ENCODE data around the gene SERPINB6. TPM values are rescaled to one million over a fixed set of nuclear protein-coding genes. Genes with fewer than 3 reads are reported as not detected.

The SERPINB6 gene
- total RNA-seq, 1 experiment from 2014 or later = 169 TPM

GRCh38 chr6:2969549-2969948 is 1.8 kb downstream of the SERPINB6 start:
- H3K4me3 ChIP-seq = no peak overlapping the region
- no peak overlapping the region for H3K27ac ChIP-seq
- H3K9me3 ChIP-seq (ENCODE audit: insufficient read depth, low read depth) = no peaks in the 10 kb centered on the region
- POLR2A ChIA-PET (ENCODE audit: unreplicated experiment) = no interaction called here
- peaks cover 26% of the 10 kb centered on the region for H3K79me2 ChIP-seq (ENCODE audit: low read depth)
- no peak overlapping the region for H3K4me2 ChIP-seq
- TF ChIP-seq EZH2 (IDR thresholded peaks at IDR 0.05; ENCODE audit: low read depth) = no peak
- TF ChIP-seq, protein P1, sequence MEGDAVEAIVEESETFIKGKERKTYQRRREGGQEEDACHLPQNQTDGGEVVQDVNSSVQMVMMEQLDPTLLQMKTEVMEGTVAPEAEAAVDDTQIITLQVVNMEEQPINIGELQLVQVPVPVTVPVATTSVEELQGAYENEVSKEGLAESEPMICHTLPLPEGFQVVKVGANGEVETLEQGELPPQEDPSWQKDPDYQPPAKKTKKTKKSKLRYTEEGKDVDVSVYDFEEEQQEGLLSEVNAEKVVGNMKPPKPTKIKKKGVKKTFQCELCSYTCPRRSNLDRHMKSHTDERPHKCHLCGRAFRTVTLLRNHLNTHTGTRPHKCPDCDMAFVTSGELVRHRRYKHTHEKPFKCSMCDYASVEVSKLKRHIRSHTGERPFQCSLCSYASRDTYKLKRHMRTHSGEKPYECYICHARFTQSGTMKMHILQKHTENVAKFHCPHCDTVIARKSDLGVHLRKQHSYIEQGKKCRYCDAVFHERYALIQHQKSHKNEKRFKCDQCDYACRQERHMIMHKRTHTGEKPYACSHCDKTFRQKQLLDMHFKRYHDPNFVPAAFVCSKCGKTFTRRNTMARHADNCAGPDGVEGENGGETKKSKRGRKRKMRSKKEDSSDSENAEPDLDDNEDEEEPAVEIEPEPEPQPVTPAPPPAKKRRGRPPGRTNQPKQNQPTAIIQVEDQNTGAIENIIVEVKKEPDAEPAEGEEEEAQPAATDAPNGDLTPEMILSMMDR (conservative IDR thresholded peaks at IDR 0.05) = no peak
- H4K20me1 ChIP-seq (ENCODE audit: insufficient read depth) = no peaks in the 10 kb centered on the region
- intact Hi-C loops (cut with micrococcal nuclease; ENCODE audit: unreplicated experiment) = no loop called here
- no TSS peak for BruUV-seq (replicated peaks)
- H3K9me2 ChIP-seq (ENCODE audit: insufficient read depth) = no peaks in the 10 kb centered on the region
- no peaks in the 10 kb centered on the region for H3K36me3 ChIP-seq (ENCODE audit: low read depth)
- DNase-seq = no peak
- H3K4me1 ChIP-seq (replicated peaks; ENCODE audit: insufficient read depth) = peaks cover 7% of the 10 kb centered on the region; the same call in 1 of the 2 replicates
- no peak overlapping the region for H2AFZ ChIP-seq
- CTCF ChIA-PET = no interaction called here
- peaks cover 13% of the 10 kb centered on the region; the same call in 1 of the 2 replicates for H3F3A ChIP-seq (ENCODE audit: insufficient read depth, low read depth)
- H3K27me3 ChIP-seq (ENCODE audit: insufficient read depth, low read depth) = no peaks in the 10 kb centered on the region

GRCh38 chr6:2968600-2969135 is 2.7 kb downstream of the SERPINB6 start:
- TSS peak; percentile 3 for BruUV-seq (replicated peaks)
- Histone ChIP-seq H3K4me2 (no peak overlapping the region), H3K4me3 (no peak overlapping the region), H4K20me1 (ENCODE audit: insufficient read depth) (no peaks in the 10 kb centered on the region), H3K9me3 (ENCODE audit: insufficient read depth, low read depth) (no peaks in the 10 kb centered on the region), H3F3A (ENCODE audit: insufficient read depth, low read depth) (peaks cover 13% of the 10 kb centered on the region; the same call in 1 of the 2 replicates), H3K36me3 (ENCODE audit: low read depth) (no peaks in the 10 kb centered on the region), H2AFZ (no peak overlapping the region), H3K4me1 (replicated peaks; ENCODE audit: insufficient read depth) (peaks cover 7% of the 10 kb centered on the region; the same call in 1 of the 2 replicates), H3K9me2 (ENCODE audit: insufficient read depth) (no peaks in the 10 kb centered on the region), H3K27ac (no peak overlapping the region), H3K27me3 (ENCODE audit: insufficient read depth, low read depth) (no peaks in the 10 kb centered on the region), H3K79me2 (ENCODE audit: low read depth) (peaks cover 26% of the 10 kb centered on the region)
- no peak for DNase-seq
- intact Hi-C loops (cut with micrococcal nuclease; ENCODE audit: unreplicated experiment) = no loop called here
- POLR2A ChIA-PET (ENCODE audit: unreplicated experiment) = interaction anchor here (0.6 kb wide), 1 partner anchor 205 kb away, joined by 4 read pairs; no protein-coding TSS in a partner anchor
- TF ChIP-seq EZH2 (IDR thresholded peaks at IDR 0.05; ENCODE audit: low read depth) = no peak
- TF ChIP-seq, protein P1 (conservative IDR thresholded peaks at IDR 0.05) = no peak
- CTCF ChIA-PET = no interaction called here

- Histone ChIP-seq H3K4me3 (no peak overlapping the region), H3K36me3 (ENCODE audit: low read depth) (no peaks in the 10 kb centered on the region), H4K20me1 (ENCODE audit: insufficient read depth) (no peaks in the 10 kb centered on the region), H3K79me2 (ENCODE audit: low read depth) (peaks cover 29% of the 10 kb centered on the region), H3F3A (ENCODE audit: insufficient read depth, low read depth) (peaks cover 13% of the 10 kb centered on the region; the same call in 1 of the 2 replicates), H3K27me3 (ENCODE audit: insufficient read depth, low read depth) (no peaks in the 10 kb centered on the region), H3K9me2 (ENCODE audit: insufficient read depth) (no peaks in the 10 kb centered on the region), H3K9me3 (ENCODE audit: insufficient read depth, low read depth) (no peaks in the 10 kb centered on the region), H2AFZ (no peak overlapping the region), H3K27ac (no peak overlapping the region), H3K4me2 (no peak overlapping the region), H3K4me1 (replicated peaks; ENCODE audit: insufficient read depth) (peaks cover 7% of the 10 kb centered on the region; the same call in 1 of the 2 replicates)
- intact Hi-C loops (cut with micrococcal nuclease; ENCODE audit: unreplicated experiment) = no loop called here
- ChIA-PET CTCF (interaction anchor here (0.9 kb wide), 1 partner anchor 38 kb away, joined by 3 read pairs; no protein-coding TSS in a partner anchor), POLR2A (ENCODE audit: unreplicated experiment) (no interaction called here)
- BruUV-seq (replicated peaks) = no TSS peak
- TF ChIP-seq EZH2 (IDR thresholded peaks at IDR 0.05; ENCODE audit: low read depth) = no peak
- TF ChIP-seq, protein P1 (conservative IDR thresholded peaks at IDR 0.05) = no peak
- no peak for DNase-seq
These were observed 3.4 kb downstream of the SERPINB6 start for GRCh38 chr6:2967936-2968335.
